Sigmoid colon (tissue), 7 donors: ENCODE data around the gene TBC1D23. TPM values are rescaled to one million over a fixed set of nuclear protein-coding genes. Genes with fewer than 3 reads are reported as not detected.
"Not testable (repeated sequence)": the region's sequence is repeated elsewhere in the genome, so short reads cannot be mapped to it uniquely, and the experiment has no call there.

Experiments
- DNase-seq: peaks from one replicate; pipeline ENCODE4 v3.0.0-alpha.2; 2019
- H3K27ac ChIP-seq, 4 donors: fragments of 200-600 bp; sonication (generic); one replicate each; pipeline ENCODE4 v1.5.1; 2016 to 2019; ENCODE audit warnings: mild to moderate bottlenecking in 1 of 4
- H3K27me3 ChIP-seq, 3 donors: fragments of 200-600 bp; sonication (generic); one replicate each; pipeline ENCODE4 v1.5.1; 2019; ENCODE audit warnings: mild to moderate bottlenecking in 1 of 3
- H3K36me3 ChIP-seq, 4 donors: fragments of 200-600 bp; sonication (generic); one replicate each; pipeline ENCODE4 v1.5.1; 2016 to 2019
- H3K4me1 ChIP-seq, 4 donors: fragments of 200-600 bp; sonication (generic); one replicate each; pipeline ENCODE4 v1.5.1; 2017 to 2019
- H3K4me3 ChIP-seq, 4 donors: fragments of 200-600 bp; sonication (generic); one replicate each; pipeline ENCODE4 v1.5.1; 2017 to 2019; ENCODE audit warnings: mild to moderate bottlenecking in 2 of 4, moderate library complexity in 1 of 4
- H3K9me3 ChIP-seq, 4 donors: fragments of 200-600 bp in 3 of 4; sonication (generic) in 3 of 4; one replicate each; pipeline versions ENCODE4 v1.5.1 to v1.6.1; 2013 to 2019
- EP300 ChIP-seq, 4 donors: sonication (generic); formaldehyde crosslinking; IDR thresholded peaks; one replicate each; pipeline ENCODE4 v1.6.1; 2017; ENCODE audit warnings: antibody characterized with exemption in 4 of 4
- POLR2A ChIP-seq, 2 donors: fragments of 450-650 bp; IDR thresholded peaks; one replicate each; pipeline ENCODE4 v1.6.1; 2016; ENCODE audit warnings: antibody characterized with exemption in 2 of 2, mild to moderate bottlenecking in 2 of 2, moderate library complexity in 2 of 2
- POLR2AphosphoS5 ChIP-seq, 4 donors: sonication (generic); formaldehyde crosslinking; IDR thresholded peaks; one replicate each; pipeline ENCODE4 v1.6.1; 2017; ENCODE audit warnings: antibody characterized with exemption in 4 of 4
- WGBS, 2 donors: extraction: QIAGEN DNeasy Blood & Tissue Kit; methylation state at CpG; one replicate each; pipeline ENCODE4 v1.1.7; 2013; 5-methylcytosine and 5-hydroxymethylcytosine counted together
- intact Hi-C: fragments of 100-400 bp; cut with DNase I; formaldehyde crosslinking; loops from one replicate; pipeline ENCODE4 v1.15.1; 2023
- polyA plus RNA-seq, 3 donors: library from polyadenylated mRNA; stranded (reverse); fragments of 200-250 nt; gene quantifications; one replicate each; pipeline ENCODE4 v1.2.3, GENCODE V29; 2013
- total RNA-seq, 4 donors: library from RNA; depleted of rRNA; stranded (reverse); fragments of >200 nt; gene quantifications; one replicate each; pipeline ENCODE4 v1.1.0, GENCODE V29; 2016
- TF ChIP-seq, protein P1 (sequence below), 4 experiments: fragments of 450-650 bp in 3 of 4; fragments of 200-600 bp in 1 of 4; IDR thresholded peaks; one replicate each; pipeline ENCODE4 v1.5.1; 2016 to 2019; ENCODE audit warnings: antibody characterized with exemption in 4 of 4, mild to moderate bottlenecking in 3 of 4, moderate library complexity in 2 of 4
- donor health status: healthy with polysubstance abuse.
- donor health status: Bipolar disorder and iron deficiency.
- donor health status: healthy.

Gene TBC1D23
- total and polyA plus RNA-seq, 7 donors, result 16.0 to 34.9 (median 31.3) TPM

DNA sequence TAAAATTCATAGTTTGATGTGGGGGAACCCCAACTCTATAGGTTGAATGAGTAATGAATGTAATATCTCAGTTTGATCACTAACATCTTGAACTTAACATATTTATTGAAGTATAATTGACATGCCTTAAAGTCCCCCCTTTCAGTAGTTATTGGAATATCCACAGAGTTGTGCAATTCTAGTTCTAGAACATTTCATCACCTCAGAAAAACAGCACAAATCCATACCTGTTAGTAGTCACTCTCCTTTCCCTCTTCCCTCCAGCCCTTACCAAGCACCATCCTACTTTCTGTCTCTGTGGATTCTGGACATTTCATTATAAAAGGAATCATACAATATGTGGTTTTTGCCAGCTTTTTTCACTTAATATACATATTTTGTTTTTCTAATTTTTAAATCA lies 65.0 kb downstream of the TBC1D23 start:
- TF ChIP-seq, protein P1, sequence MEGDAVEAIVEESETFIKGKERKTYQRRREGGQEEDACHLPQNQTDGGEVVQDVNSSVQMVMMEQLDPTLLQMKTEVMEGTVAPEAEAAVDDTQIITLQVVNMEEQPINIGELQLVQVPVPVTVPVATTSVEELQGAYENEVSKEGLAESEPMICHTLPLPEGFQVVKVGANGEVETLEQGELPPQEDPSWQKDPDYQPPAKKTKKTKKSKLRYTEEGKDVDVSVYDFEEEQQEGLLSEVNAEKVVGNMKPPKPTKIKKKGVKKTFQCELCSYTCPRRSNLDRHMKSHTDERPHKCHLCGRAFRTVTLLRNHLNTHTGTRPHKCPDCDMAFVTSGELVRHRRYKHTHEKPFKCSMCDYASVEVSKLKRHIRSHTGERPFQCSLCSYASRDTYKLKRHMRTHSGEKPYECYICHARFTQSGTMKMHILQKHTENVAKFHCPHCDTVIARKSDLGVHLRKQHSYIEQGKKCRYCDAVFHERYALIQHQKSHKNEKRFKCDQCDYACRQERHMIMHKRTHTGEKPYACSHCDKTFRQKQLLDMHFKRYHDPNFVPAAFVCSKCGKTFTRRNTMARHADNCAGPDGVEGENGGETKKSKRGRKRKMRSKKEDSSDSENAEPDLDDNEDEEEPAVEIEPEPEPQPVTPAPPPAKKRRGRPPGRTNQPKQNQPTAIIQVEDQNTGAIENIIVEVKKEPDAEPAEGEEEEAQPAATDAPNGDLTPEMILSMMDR (IDR thresholded peaks at IDR 0.05), result no peak
- TF ChIP-seq EP300 (IDR thresholded peaks at IDR 0.05) (no peak), POLR2A (IDR thresholded peaks at IDR 0.05) (no peak), POLR2AphosphoS5 (IDR thresholded peaks at IDR 0.05) (no peak)
- Histone ChIP-seq H3K9me3 (no peaks in the 10 kb centered on the region), H3K27me3 (no peaks in the 10 kb centered on the region), H3K4me3 (no peak overlapping the region), H3K4me1 (no peaks in the 10 kb centered on the region), H3K36me3 (peaks cover 0 to 31% (median 3%) of the 10 kb centered on the region in 4 donors), H3K27ac (no peak overlapping the region)
- intact Hi-C loops, result no loop called here
- no peak for DNase-seq

DNA sequence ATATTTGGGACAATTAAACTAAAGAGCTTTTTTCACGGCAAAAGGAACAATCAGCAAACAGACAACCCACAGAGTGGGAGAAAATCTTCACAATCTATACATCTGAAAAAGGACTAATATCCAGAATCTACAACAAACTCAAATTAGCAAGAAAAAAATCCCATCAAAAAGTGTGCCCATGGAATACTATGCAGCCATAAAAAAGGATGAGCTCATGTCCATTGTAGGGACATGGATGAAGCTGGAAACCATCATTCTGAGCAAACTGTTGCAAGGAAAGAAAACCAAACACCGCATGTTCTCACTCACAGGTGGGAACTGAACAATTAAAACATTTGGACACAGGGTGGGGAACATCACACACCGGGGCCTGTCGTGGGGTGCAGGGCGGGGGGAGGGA lies 66.6 kb downstream of the TBC1D23 start:
- H3K27me3 ChIP-seq, H3K4me1 ChIP-seq, H3K27ac ChIP-seq, H3K9me3 ChIP-seq, intact Hi-C loops, DNase-seq, H3K4me3 ChIP-seq: not testable (repeated sequence)
- 92 to 95% methylated on average over 5 of the region's 5 CpGs for WGBS, 2 donors
- peaks cover 0 to 21% (median 0%) of the 10 kb centered on the region in 4 donors for H3K36me3 ChIP-seq

DNA sequence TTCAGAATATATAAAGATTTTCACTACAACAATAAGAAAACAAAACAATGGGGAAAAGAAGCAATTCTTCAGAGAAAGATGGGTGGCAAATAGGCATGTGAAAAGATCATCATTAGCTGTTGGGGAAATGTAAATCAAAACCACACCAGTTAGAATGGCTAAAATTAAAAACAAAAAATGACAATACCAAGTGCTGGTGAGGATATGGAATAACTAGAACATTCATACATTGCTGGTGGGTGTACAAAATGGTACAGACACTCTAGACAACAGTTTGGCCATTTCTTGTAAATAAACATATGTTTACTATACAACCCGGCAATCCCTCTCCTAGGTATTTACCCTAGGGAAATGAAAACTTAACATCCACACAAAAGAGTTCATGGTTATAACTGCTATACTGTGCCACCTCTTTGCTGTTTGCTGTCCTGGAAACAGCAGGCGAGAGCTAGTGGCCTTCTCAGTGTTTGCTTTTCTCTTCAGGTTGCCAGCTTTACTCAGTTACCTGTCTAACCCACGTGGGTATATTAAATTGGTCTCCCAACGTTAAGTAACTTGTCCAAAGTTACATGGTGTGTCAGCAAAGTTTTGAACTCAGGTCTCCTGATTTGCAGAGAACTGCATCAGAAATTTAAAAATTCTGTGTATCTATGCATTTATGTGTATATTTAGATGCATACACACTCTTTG lies 69.2 kb downstream of the TBC1D23 start:
- Histone ChIP-seq H3K4me3 (no peak overlapping the region), H3K9me3 (no peaks in the 10 kb centered on the region), H3K27me3 (no peaks in the 10 kb centered on the region), H3K4me1 (peaks cover 0 to 6% (median 3%) of the 10 kb centered on the region in 4 donors), H3K36me3 (peaks cover 0 to 7% (median 0%) of the 10 kb centered on the region in 4 donors), H3K27ac (no peak overlapping the region)
- TF ChIP-seq POLR2AphosphoS5 (IDR thresholded peaks at IDR 0.05) (no peak), POLR2A (IDR thresholded peaks at IDR 0.05) (no peak), EP300 (IDR thresholded peaks at IDR 0.05) (no peak)
- TF ChIP-seq, protein P1 (IDR thresholded peaks at IDR 0.05), result no peak
- 29 to 72% methylated on average over 4 of the region's 4 CpGs for WGBS, 2 donors
- no peak for DNase-seq
- intact Hi-C loops, result loop anchor here (10.0 kb wide), 1 partner anchor 495 kb away; no protein-coding TSS in a partner anchor

DNA sequence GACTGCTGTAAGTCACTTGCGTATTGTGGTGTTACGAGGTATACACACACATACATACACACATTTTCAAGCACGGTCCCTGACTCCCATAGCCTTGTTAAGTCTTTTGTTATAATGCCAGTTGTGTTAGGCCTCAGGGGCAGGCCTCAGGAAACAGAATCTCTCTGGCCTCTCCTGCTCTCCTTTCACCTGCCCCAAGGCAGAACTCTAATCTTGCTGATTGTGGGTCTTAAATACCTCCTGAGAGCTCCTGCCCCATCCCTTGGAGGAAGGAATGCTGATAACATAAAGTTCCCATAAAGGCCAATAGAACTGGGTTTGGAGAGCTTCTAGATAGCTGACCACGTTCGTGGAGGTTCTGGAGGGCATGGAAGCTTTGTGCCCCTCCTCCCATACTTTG lies 69.9 kb downstream of the TBC1D23 start:
- no peaks in the 10 kb centered on the region for H3K27me3 ChIP-seq
- H3K27ac ChIP-seq, result no peak overlapping the region
- DNase-seq, result no peak
- peaks cover 0 to 7% (median 0%) of the 10 kb centered on the region in 4 donors for H3K36me3 ChIP-seq
- no peak for TF ChIP-seq POLR2AphosphoS5 (IDR thresholded peaks at IDR 0.05)
- TF ChIP-seq POLR2A (IDR thresholded peaks at IDR 0.05), result no peak
- TF ChIP-seq EP300 (IDR thresholded peaks at IDR 0.05), result no peak
- TF ChIP-seq, protein P1 (IDR thresholded peaks at IDR 0.05), result no peak
- H3K4me3 ChIP-seq, result no peak overlapping the region
- no peaks in the 10 kb centered on the region for H3K9me3 ChIP-seq
- H3K4me1 ChIP-seq, result peaks cover 0 to 13% (median 6%) of the 10 kb centered on the region in 4 donors
- WGBS, 2 donors, result 93% methylated on average over 5 of the region's 5 CpGs
- intact Hi-C loops, result loop anchor here (10.0 kb wide), 1 partner anchor 496 kb away; no protein-coding TSS in a partner anchor

DNA sequence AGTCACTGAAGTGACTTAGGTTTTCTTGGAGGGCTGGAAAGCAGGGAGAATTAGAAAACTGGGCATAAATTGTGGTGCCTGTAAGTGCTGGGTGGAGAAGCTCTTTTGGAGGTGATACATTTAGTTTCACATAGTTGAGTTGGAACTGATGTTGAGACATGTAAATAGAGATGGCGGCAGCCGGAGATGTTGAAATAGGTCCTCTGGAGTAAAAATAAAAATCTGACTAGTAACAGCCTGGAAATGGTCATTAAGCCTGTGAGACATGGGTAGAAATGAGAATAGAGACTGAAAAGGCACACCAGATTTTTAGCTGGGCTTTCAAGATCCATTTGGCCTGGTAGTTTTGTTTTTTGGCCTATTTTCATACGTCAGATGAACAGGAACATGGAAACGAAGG lies 70.9 kb downstream of the TBC1D23 start:
- no peaks in the 10 kb centered on the region for H3K9me3 ChIP-seq
- no peak overlapping the region for H3K4me3 ChIP-seq
- H3K27me3 ChIP-seq, result no peaks in the 10 kb centered on the region
- H3K27ac ChIP-seq, result no peak overlapping the region
- peaks cover 0 to 17% (median 8%) of the 10 kb centered on the region in 4 donors for H3K4me1 ChIP-seq
- H3K36me3 ChIP-seq, result peaks cover 0 to 7% (median 0%) of the 10 kb centered on the region in 4 donors
- DNase-seq, result no peak
- WGBS, 2 donors, result 92 to 97% methylated on average over 4 of the region's 4 CpGs
- TF ChIP-seq EP300 (IDR thresholded peaks at IDR 0.05) (no peak), POLR2AphosphoS5 (IDR thresholded peaks at IDR 0.05) (no peak), POLR2A (IDR thresholded peaks at IDR 0.05) (no peak)
- TF ChIP-seq, protein P1 (IDR thresholded peaks at IDR 0.05), result no peak
- intact Hi-C loops, result loop anchor here (10.0 kb wide), 1 partner anchor 497 kb away; no protein-coding TSS in a partner anchor
